Ovary (tissue), 3 donors: ENCODE measurements around the gene MAPKAPK2.

ENCODE experiments used
- POLR2A ChIP-seq: fragments of 450-650 bp; IDR thresholded peaks from one replicate; pipeline ENCODE4 v1.6.1; 2017; ENCODE audit warnings: antibody characterized with exemption, mild to moderate bottlenecking, moderate library complexity
- TF ChIP-seq, protein P1 (sequence below), 3 donors: fragments of 450-650 bp in 2 of 3; fragments of 200-600 bp in 1 of 3; IDR thresholded peaks; one replicate each; pipeline versions ENCODE4 v1.5.1 to v1.8.0; 2016 to 2022; ENCODE audit warnings: antibody characterized with exemption in 3 of 3, mild to moderate bottlenecking in 1 of 3
- donor health status: DM: no; HTN: no; CAD: no.

DNA sequence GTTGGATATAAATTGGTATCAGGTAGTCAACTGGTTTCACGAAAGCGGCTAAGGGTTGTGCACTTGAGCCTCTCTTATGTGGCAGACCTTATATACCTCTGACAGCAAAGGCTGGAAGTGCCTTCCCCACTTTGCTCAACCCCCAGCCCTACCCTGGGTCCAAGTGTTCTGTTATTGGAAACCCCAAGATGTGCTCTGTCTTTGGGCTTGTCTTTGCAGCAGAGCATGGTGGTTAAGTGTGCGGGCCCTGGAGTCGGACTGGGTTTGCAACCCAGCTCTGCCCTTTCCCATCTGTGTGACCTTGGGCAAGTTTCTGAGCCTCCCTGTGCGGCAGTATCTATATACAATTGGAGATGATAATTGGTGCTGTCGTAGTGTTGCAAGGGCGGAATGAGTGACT, 98.8 kb downstream of the MAPKAPK2 start:
- TF ChIP-seq, protein P1, sequence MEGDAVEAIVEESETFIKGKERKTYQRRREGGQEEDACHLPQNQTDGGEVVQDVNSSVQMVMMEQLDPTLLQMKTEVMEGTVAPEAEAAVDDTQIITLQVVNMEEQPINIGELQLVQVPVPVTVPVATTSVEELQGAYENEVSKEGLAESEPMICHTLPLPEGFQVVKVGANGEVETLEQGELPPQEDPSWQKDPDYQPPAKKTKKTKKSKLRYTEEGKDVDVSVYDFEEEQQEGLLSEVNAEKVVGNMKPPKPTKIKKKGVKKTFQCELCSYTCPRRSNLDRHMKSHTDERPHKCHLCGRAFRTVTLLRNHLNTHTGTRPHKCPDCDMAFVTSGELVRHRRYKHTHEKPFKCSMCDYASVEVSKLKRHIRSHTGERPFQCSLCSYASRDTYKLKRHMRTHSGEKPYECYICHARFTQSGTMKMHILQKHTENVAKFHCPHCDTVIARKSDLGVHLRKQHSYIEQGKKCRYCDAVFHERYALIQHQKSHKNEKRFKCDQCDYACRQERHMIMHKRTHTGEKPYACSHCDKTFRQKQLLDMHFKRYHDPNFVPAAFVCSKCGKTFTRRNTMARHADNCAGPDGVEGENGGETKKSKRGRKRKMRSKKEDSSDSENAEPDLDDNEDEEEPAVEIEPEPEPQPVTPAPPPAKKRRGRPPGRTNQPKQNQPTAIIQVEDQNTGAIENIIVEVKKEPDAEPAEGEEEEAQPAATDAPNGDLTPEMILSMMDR (IDR thresholded peaks at IDR 0.05) = no peak
- no peak for TF ChIP-seq POLR2A
